GM23338 (cell line): ENCODE results near the gene KDM4C. TPM values are rescaled to one million over a fixed set of nuclear protein-coding genes. Genes with fewer than 3 reads are reported as not detected.

ENCODE experiments used
- ATAC-seq: fragments of 200-7000 bp; cut with Tn5 transposase; 3 replicates; pipeline ENCODE4 v1.9.1; 2020
- DNase-seq: peaks from one replicate; pipeline ENCODE4 v3.0.0-alpha.2; 2015; ENCODE audit warnings: low spot score
- H2AFZ ChIP-seq: fragments of 200-600 bp; sonication (generic); 2 replicates; pipeline ENCODE4 v1.8.0; 2016; ENCODE audit warnings: antibody characterized with exemption, mild to moderate bottlenecking, moderate library complexity
- H3F3A ChIP-seq: fragments of 200-600 bp; sonication (generic); replicated peaks from 2 replicates; pipeline ENCODE4 v1.8.0; 2017; ENCODE audit warnings: antibody characterized with exemption, mixed run types, low read depth
- H3K27ac ChIP-seq: fragments of 200-600 bp; sonication (generic); 2 replicates; pipeline ENCODE4 v1.6.1; 2016; ENCODE audit warnings: low read depth
- H3K27me3 ChIP-seq: fragments of 200-600 bp; sonication (generic); 2 replicates; pipeline ENCODE4 v1.8.0; 2016; ENCODE audit warnings: mild to moderate bottlenecking, mixed run types, moderate library complexity; ENCODE audit not compliant: insufficient read depth
- H3K36me3 ChIP-seq: fragments of 200-600 bp; sonication (generic); 2 replicates; pipeline ENCODE4 v1.8.0; 2016; ENCODE audit warnings: mild to moderate bottlenecking; ENCODE audit not compliant: insufficient read depth
- H3K4me1 ChIP-seq: fragments of 200-600 bp; sonication (generic); 2 replicates; pipeline ENCODE4 v1.8.0; 2016; ENCODE audit warnings: mild to moderate bottlenecking, moderate library complexity; ENCODE audit not compliant: insufficient read depth
- H3K4me2 ChIP-seq: fragments of 200-600 bp; sonication (generic); 2 replicates; pipeline ENCODE4 v1.7.1; 2017; ENCODE audit warnings: mixed run types
- H3K4me3 ChIP-seq: fragments of 200-600 bp; sonication (generic); 2 replicates; pipeline ENCODE4 v1.6.1; 2016; ENCODE audit warnings: mixed run types
- H3K79me2 ChIP-seq: fragments of 200-600 bp; sonication (generic); replicated peaks from 2 replicates; pipeline ENCODE4 v1.8.0; 2017; ENCODE audit warnings: mild to moderate bottlenecking; ENCODE audit not compliant: insufficient read depth
- H3K9me2 ChIP-seq: fragments of 200-600 bp; sonication (generic); 2 replicates; pipeline ENCODE4 v1.8.0; 2017; ENCODE audit not compliant: insufficient read depth
- H4K20me1 ChIP-seq: fragments of 200-600 bp; sonication (generic); replicated peaks from 2 replicates; pipeline ENCODE4 v1.8.0; 2017; ENCODE audit warnings: mild to moderate bottlenecking; ENCODE audit not compliant: insufficient read depth
- H3K27ac Mint-ChIP-seq: 2 replicates; pipeline ENCODE4 v1.8.0; 2020; ENCODE audit warnings: inconsistent platforms, mild to moderate bottlenecking, moderate library complexity, mixed read lengths
- H3K27me3 Mint-ChIP-seq: 3 replicates; pipeline ENCODE4 v1.8.0; 2022; ENCODE audit warnings: low read depth, mild to moderate bottlenecking, moderate library complexity, mixed read lengths, inconsistent platforms; ENCODE audit not compliant: insufficient read depth, poor library complexity
- H3K36me3 Mint-ChIP-seq: 3 replicates; pipeline ENCODE4 v1.8.0; 2021; ENCODE audit warnings: low read depth, mild to moderate bottlenecking, inconsistent platforms, moderate library complexity, mixed read lengths
- H3K4me1 Mint-ChIP-seq: 3 replicates; pipeline ENCODE4 v1.8.0; 2020; ENCODE audit warnings: mild to moderate bottlenecking, inconsistent platforms, mixed read lengths
- H3K4me3 Mint-ChIP-seq: 3 replicates; pipeline ENCODE4 v1.8.0; 2021; ENCODE audit warnings: moderate library complexity, mild to moderate bottlenecking, inconsistent platforms, mixed read lengths
- H3K9me3 Mint-ChIP-seq: 3 replicates; pipeline ENCODE4 v1.8.0; 2020; ENCODE audit warnings: moderate library complexity, mild to moderate bottlenecking, inconsistent platforms, mixed read lengths
- CREB1 ChIP-seq: fragments of 250-450 bp; sonication (Bioruptor Pico); IDR thresholded peaks from 2 replicates; pipeline ENCODE4 v1.5.0; 2020; ENCODE audit warnings: low read depth, mild to moderate bottlenecking, moderate library complexity
- EZH2 ChIP-seq: fragments of 200-600 bp; sonication (generic); IDR thresholded peaks from one replicate; pipeline ENCODE4 v1.8.0; 2017; ENCODE audit warnings: antibody characterized with exemption, mild to moderate bottlenecking, low read depth; ENCODE audit not compliant: unreplicated experiment
- JUNB ChIP-seq: IDR thresholded peaks from one replicate; pipeline ENCODE4 v1.6.1; 2016; ENCODE audit warnings: antibody characterized with exemption; ENCODE audit not compliant: unreplicated experiment
- NANOG ChIP-seq: IDR thresholded peaks from 2 replicates; pipeline ENCODE4 v1.6.1; 2016; ENCODE audit warnings: antibody characterized with exemption, borderline replicate concordance
- POLR2AphosphoS5 ChIP-seq: IDR thresholded peaks from 2 replicates; pipeline ENCODE4 v1.6.1; 2016; ENCODE audit warnings: antibody characterized with exemption, low read depth
- REST ChIP-seq: IDR thresholded peaks from one replicate; pipeline ENCODE4 v1.6.1; 2018; ENCODE audit warnings: antibody characterized with exemption; ENCODE audit not compliant: unreplicated experiment
- STAT1 ChIP-seq: IDR thresholded peaks from one replicate; pipeline ENCODE4 v1.6.1; 2016; ENCODE audit warnings: antibody characterized with exemption; ENCODE audit not compliant: unreplicated experiment
- ZNF331 ChIP-seq: fragments of 250-450 bp; sonication (Bioruptor Pico); IDR thresholded peaks from 2 replicates; pipeline ENCODE4 v1.5.0; 2020; ENCODE audit warnings: low read depth, mild to moderate bottlenecking, moderate library complexity
- polyA plus RNA-seq: library from polyadenylated mRNA; unstranded; fragments of >200 nt; fragmentation: Nextera tagmentation; extraction: Ambion mirVana; gene quantifications from 2 replicates; pipeline ENCODE4 v1.2.1, GENCODE V29; 2016
- total RNA-seq: library from RNA; depleted of rRNA; stranded (reverse); fragments of >200 nt; shearing (Covaris generic); gene quantifications from 2 replicates; pipeline ENCODE4 v1.2.3, GENCODE V29; 2014
- TF ChIP-seq, protein P1 (sequence below): IDR thresholded peaks from 2 replicates; pipeline ENCODE4 v1.6.1; 2016; ENCODE audit warnings: antibody characterized with exemption
- TF ChIP-seq, protein P2 (sequence below), 2 experiments: fragments of 200-600 bp in 1 of 2; sonication (generic) in 1 of 2; conservative IDR thresholded peaks; 2 replicates each; pipeline versions ENCODE4 v1.5.1 to v1.6.1; 2016 to 2017; ENCODE audit warnings: antibody characterized with exemption in 2 of 2, low read depth in 2 of 2, mild to moderate bottlenecking in 2 of 2, moderate library complexity in 1 of 2
- TF ChIP-seq, protein P3 (sequence below): fragments of 250-450 bp; sonication (Bioruptor Pico); IDR thresholded peaks from 2 replicates; pipeline ENCODE4 v1.5.0; 2020; ENCODE audit warnings: mild to moderate bottlenecking, moderate library complexity

KDM4C gene
- total and polyA plus RNA-seq, 2 experiments from 2014 or later = 12.0 to 43.8 TPM

- TF ChIP-seq, protein P1, sequence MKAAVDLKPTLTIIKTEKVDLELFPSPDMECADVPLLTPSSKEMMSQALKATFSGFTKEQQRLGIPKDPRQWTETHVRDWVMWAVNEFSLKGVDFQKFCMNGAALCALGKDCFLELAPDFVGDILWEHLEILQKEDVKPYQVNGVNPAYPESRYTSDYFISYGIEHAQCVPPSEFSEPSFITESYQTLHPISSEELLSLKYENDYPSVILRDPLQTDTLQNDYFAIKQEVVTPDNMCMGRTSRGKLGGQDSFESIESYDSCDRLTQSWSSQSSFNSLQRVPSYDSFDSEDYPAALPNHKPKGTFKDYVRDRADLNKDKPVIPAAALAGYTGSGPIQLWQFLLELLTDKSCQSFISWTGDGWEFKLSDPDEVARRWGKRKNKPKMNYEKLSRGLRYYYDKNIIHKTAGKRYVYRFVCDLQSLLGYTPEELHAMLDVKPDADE = no peak
- TF ChIP-seq NANOG = no peak
- no peak for TF ChIP-seq EZH2
- TF ChIP-seq CREB1 (CRISPR knock-in tag) = no peak
- TF ChIP-seq, protein P2, sequence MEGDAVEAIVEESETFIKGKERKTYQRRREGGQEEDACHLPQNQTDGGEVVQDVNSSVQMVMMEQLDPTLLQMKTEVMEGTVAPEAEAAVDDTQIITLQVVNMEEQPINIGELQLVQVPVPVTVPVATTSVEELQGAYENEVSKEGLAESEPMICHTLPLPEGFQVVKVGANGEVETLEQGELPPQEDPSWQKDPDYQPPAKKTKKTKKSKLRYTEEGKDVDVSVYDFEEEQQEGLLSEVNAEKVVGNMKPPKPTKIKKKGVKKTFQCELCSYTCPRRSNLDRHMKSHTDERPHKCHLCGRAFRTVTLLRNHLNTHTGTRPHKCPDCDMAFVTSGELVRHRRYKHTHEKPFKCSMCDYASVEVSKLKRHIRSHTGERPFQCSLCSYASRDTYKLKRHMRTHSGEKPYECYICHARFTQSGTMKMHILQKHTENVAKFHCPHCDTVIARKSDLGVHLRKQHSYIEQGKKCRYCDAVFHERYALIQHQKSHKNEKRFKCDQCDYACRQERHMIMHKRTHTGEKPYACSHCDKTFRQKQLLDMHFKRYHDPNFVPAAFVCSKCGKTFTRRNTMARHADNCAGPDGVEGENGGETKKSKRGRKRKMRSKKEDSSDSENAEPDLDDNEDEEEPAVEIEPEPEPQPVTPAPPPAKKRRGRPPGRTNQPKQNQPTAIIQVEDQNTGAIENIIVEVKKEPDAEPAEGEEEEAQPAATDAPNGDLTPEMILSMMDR (conservative IDR thresholded peaks at IDR 0.05; ENCODE audit: low read depth in 2 of 2) = no peak
- no peak for TF ChIP-seq ZNF331 (CRISPR knock-in tag)
These were observed 168.7 kb downstream of the KDM4C start (continued) for GRCh38 chr9:6926436-6926835.

DNA sequence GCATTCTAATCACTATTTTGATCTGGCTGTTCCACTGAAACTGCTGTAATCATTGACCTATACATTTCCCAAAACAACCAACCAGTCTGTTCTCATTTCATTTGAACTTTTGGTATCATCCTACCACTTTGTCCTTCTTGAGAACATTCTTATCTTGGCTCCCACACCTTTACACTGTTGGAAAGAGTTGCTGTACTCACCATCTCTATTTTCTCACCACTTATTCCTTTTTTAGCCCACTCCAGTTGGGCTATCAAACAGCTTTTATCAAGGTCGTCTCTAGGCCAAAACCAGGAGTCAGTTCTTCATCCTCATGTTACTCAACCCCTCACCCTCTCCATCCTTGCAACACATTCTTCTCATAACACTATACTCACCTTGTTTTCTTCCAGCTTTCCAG, 170.1 kb downstream of the KDM4C start:
- peak overlapping the region; percentile 20; the same call in 1 of the 2 replicates for H3K27ac ChIP-seq
- no peak overlapping the region for H3K4me3 Mint-ChIP-seq
- H3K9me2 ChIP-seq = 0 out of 2 replicates have a peak, but pooled peaks cover 4% of the 10 kb centered on the region
- H3K36me3 Mint-ChIP-seq = no peaks in the 10 kb centered on the region
- ATAC-seq (no peak), DNase-seq (no peak)
- no peaks in the 10 kb centered on the region for H3K27me3 Mint-ChIP-seq
- no peaks in the 10 kb centered on the region for H3F3A ChIP-seq
- no peaks in the 10 kb centered on the region for H3K27me3 ChIP-seq
- peak overlapping the region; percentile 11; the same call in 1 of the 2 replicates for H3K27ac Mint-ChIP-seq
- peaks cover 16% of the 10 kb centered on the region for H3K4me1 Mint-ChIP-seq
- H2AFZ ChIP-seq = no peak overlapping the region
- H3K4me3 ChIP-seq = no peak overlapping the region
- no peaks in the 10 kb centered on the region for H3K36me3 ChIP-seq
- H3K4me1 ChIP-seq = 0 out of 2 replicates have a peak, but pooled peaks cover 3% of the 10 kb centered on the region
- peaks cover 5% of the 10 kb centered on the region; the same call in 1 of the 2 replicates for H3K79me2 ChIP-seq
- H3K4me2 ChIP-seq = no peak overlapping the region
- H4K20me1 ChIP-seq = peaks cover 2% of the 10 kb centered on the region; the same call in 1 of the 2 replicates
- H3K9me3 Mint-ChIP-seq = no peaks in the 10 kb centered on the region
- TF ChIP-seq CREB1 (CRISPR knock-in tag) (no peak), JUNB (no peak), REST (no peak), STAT1 (no peak), ZNF331 (CRISPR knock-in tag) (no peak), POLR2AphosphoS5 (no peak), EZH2 (no peak)
- TF ChIP-seq, protein P3, sequence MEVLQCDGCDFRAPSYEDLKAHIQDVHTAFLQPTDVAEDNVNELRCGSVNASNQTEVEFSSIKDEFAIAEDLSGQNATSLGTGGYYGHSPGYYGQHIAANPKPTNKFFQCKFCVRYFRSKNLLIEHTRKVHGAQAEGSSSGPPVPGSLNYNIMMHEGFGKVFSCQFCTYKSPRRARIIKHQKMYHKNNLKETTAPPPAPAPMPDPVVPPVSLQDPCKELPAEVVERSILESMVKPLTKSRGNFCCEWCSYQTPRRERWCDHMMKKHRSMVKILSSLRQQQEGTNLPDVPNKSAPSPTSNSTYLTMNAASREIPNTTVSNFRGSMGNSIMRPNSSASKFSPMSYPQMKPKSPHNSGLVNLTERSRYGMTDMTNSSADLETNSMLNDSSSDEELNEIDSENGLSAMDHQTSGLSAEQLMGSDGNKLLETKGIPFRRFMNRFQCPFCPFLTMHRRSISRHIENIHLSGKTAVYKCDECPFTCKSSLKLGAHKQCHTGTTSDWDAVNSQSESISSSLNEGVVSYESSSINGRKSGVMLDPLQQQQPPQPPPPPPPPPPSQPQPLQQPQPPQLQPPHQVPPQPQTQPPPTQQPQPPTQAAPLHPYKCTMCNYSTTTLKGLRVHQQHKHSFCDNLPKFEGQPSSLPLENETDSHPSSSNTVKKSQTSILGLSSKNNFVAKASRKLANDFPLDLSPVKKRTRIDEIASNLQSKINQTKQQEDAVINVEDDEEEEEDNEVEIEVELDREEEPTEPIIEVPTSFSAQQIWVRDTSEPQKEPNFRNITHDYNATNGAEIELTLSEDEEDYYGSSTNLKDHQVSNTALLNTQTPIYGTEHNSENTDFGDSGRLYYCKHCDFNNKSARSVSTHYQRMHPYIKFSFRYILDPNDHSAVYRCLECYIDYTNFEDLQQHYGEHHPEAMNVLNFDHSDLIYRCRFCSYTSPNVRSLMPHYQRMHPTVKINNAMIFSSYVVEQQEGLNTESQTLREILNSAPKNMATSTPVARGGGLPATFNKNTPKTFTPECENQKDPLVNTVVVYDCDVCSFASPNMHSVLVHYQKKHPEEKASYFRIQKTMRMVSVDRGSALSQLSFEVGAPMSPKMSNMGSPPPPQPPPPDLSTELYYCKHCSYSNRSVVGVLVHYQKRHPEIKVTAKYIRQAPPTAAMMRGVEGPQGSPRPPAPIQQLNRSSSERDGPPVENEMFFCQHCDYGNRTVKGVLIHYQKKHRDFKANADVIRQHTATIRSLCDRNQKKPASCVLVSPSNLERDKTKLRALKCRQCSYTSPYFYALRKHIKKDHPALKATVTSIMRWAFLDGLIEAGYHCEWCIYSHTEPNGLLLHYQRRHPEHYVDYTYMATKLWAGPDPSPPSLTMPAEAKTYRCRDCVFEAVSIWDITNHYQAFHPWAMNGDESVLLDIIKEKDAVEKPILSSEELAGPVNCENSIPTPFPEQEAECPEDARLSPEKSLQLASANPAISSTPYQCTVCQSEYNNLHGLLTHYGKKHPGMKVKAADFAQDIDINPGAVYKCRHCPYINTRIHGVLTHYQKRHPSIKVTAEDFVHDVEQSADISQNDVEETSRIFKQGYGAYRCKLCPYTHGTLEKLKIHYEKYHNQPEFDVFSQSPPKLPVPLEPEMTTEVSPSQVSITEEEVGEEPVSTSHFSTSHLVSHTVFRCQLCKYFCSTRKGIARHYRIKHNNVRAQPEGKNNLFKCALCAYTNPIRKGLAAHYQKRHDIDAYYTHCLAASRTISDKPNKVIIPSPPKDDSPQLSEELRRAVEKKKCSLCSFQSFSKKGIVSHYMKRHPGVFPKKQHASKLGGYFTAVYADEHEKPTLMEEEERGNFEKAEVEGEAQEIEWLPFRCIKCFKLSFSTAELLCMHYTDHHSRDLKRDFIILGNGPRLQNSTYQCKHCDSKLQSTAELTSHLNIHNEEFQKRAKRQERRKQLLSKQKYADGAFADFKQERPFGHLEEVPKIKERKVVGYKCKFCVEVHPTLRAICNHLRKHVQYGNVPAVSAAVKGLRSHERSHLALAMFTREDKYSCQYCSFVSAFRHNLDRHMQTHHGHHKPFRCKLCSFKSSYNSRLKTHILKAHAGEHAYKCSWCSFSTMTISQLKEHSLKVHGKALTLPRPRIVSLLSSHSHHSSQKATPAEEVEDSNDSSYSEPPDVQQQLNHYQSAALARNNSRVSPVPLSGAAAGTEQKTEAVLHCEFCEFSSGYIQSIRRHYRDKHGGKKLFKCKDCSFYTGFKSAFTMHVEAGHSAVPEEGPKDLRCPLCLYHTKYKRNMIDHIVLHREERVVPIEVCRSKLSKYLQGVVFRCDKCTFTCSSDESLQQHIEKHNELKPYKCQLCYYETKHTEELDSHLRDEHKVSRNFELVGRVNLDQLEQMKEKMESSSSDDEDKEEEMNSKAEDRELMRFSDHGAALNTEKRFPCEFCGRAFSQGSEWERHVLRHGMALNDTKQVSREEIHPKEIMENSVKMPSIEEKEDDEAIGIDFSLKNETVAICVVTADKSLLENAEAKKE (CRISPR knock-in tag) = no peak
